Stomach smooth muscle (tissue), 2 donors: ENCODE results near the gene PIK3R5.

ENCODE experiments used
- H3K27ac ChIP-seq: one replicate; pipeline ENCODE4 v1.7.0; 2013; ENCODE audit warnings: mild to moderate bottlenecking, low read length, inconsistent platforms
- H3K27me3 ChIP-seq, 2 donors: one replicate each; pipeline ENCODE4 v1.7.0; 2013; ENCODE audit warnings: low read length in 2 of 2; ENCODE audit not compliant: insufficient read depth in 2 of 2, control insufficient read depth in 1 of 2
- H3K36me3 ChIP-seq, 2 donors: one replicate each; pipeline ENCODE4 v1.7.0; 2013; ENCODE audit warnings: low read length in 2 of 2; ENCODE audit not compliant: control insufficient read depth in 2 of 2, insufficient read depth in 2 of 2
- H3K4me1 ChIP-seq: one replicate; pipeline ENCODE4 v1.7.0; 2013; ENCODE audit warnings: low read length; ENCODE audit not compliant: control insufficient read depth, insufficient read depth
- H3K4me3 ChIP-seq, 2 donors: one replicate each; pipeline ENCODE4 v1.7.0; 2013; ENCODE audit warnings: low read length in 2 of 2
- H3K9ac ChIP-seq, 2 donors: one replicate each; pipeline ENCODE4 v1.7.0; 2013; ENCODE audit warnings: low read length in 2 of 2, mild to moderate bottlenecking in 1 of 2
- H3K9me3 ChIP-seq, 2 donors: one replicate each; pipeline ENCODE4 v1.7.0; 2013; ENCODE audit warnings: low read length in 2 of 2; ENCODE audit not compliant: control insufficient read depth in 2 of 2
- donor health status: healthy.
- donor health status: Pancreatic carcinoma.

Gene PIK3R5, protein sequence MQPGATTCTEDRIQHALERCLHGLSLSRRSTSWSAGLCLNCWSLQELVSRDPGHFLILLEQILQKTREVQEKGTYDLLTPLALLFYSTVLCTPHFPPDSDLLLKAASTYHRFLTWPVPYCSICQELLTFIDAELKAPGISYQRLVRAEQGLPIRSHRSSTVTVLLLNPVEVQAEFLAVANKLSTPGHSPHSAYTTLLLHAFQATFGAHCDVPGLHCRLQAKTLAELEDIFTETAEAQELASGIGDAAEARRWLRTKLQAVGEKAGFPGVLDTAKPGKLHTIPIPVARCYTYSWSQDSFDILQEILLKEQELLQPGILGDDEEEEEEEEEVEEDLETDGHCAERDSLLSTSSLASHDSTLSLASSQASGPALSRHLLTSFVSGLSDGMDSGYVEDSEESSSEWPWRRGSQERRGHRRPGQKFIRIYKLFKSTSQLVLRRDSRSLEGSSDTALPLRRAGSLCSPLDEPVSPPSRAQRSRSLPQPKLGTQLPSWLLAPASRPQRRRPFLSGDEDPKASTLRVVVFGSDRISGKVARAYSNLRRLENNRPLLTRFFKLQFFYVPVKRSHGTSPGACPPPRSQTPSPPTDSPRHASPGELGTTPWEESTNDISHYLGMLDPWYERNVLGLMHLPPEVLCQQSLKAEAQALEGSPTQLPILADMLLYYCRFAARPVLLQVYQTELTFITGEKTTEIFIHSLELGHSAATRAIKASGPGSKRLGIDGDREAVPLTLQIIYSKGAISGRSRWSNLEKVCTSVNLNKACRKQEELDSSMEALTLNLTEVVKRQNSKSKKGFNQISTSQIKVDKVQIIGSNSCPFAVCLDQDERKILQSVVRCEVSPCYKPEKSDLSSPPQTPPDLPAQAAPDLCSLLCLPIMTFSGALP

DNA sequence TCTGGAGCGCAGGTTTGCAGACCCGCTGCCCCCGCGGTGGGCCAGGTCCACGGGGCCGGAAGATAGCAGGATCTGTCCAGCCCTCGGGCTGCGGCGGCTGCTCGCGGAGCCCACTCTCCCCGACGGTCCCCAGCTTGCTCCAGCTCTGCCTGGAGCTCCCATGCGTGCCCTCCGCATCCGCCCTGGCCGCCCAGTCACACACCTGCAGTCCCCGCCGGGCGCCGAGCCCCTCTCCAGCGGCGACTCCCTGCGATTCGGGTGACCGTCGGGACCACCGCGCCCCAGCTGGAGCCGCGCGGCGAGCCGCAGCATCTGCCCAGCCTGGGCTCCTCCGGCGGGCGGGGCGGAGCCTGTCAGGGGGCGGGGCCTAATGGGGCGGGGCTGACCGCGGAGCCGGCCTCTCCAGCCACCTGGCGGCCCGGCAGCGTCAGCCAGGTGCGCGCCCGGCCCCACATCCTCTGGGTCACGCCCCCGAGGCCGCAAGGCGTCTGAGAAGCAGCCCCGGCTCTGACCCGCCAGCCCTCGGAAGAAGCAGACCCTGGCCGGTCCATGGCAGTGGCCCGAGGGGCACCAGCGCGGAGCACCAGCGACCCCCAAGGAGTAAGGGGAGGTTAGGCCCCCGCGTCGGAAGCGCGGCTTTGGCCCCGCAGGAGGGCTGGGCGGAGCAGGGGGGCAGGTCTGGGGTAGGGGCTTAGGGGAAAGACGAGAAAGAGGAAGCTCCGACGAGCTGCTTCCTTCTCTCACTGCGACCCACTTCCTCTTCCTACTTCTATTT, at the start of gene PIK3R5:
Gene PIK3R5, minus strand, starts transcription at position 314 of the 775 bp plus-strand sequence. CDS start 54,213 bp downstream, outside the sequence.
- Histone ChIP-seq H3K4me3 (peak within 1 kb of the TSS; percentile 19 to 61), H3K9ac (no peak within 1 kb of the TSS), H3K9me3 (peaks cover 0 to 6% of the 10 kb centered on the region in 2 donors)

DNA sequence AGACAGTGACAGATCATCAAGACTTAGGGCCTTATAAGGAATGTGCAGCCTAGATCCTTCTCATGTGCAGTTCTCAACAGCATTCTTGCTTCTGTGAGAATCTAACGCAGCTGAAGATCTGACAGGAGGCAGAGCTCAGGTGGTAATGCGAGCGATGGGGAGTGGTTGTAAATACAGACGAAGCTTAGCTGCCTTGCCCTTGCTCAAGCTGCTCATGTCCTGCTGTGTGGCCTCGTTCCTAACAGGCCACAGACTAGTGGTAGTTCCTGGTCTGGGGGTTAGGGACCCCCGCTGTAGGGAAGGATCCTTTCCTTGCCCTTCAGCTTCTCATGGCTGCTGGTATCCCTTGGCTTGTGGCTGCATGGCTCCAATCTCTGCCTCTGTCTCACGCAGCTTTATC, 45.5 kb upstream of the PIK3R5 start:
- no peak overlapping the region for H3K9ac ChIP-seq
- no peak overlapping the region for H3K27ac ChIP-seq
- H3K9me3 ChIP-seq: no peaks in the 10 kb centered on the region
- no peak overlapping the region for H3K4me3 ChIP-seq
- no peaks in the 10 kb centered on the region for H3K36me3 ChIP-seq
- H3K4me1 ChIP-seq: peaks cover 9% of the 10 kb centered on the region
- H3K27me3 ChIP-seq: no peaks in the 10 kb centered on the region

More for the DNA sequence above, at the start of gene PIK3R5:
- Histone ChIP-seq H3K36me3 (no peaks in the 10 kb centered on the region), H3K4me1 (no peaks in the 10 kb centered on the region), H3K27ac (no peak within 1 kb of the TSS), H3K27me3 (peaks cover 14 to 26% of the 10 kb centered on the region in 2 donors)

DNA sequence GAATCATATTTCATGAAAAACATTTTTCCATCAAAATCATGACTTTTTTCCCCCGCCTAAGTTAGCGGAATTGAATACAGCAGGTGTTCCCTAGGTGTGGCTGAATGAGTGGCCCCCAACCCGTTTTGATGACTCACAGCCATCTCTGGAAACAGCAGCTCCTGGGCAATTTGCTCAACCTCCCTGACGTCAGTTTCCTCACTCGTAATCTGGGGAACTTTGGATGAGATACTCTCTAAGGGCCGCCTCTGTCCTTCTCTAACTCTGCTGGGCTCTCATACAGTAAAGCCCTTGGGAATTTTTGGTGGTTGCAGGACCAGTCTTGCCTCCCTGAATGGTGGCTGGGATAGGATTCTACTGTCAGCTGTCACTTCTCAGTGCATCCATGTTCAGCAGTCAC, 44.2 kb upstream of the PIK3R5 start:
- Histone ChIP-seq H3K9me3 (no peaks in the 10 kb centered on the region), H3K36me3 (no peaks in the 10 kb centered on the region), H3K27me3 (peaks cover 0 to 9% of the 10 kb centered on the region in 2 donors), H3K4me1 (peaks cover 20% of the 10 kb centered on the region), H3K27ac (no peak overlapping the region), H3K9ac (no peak overlapping the region), H3K4me3 (no peak overlapping the region)

DNA sequence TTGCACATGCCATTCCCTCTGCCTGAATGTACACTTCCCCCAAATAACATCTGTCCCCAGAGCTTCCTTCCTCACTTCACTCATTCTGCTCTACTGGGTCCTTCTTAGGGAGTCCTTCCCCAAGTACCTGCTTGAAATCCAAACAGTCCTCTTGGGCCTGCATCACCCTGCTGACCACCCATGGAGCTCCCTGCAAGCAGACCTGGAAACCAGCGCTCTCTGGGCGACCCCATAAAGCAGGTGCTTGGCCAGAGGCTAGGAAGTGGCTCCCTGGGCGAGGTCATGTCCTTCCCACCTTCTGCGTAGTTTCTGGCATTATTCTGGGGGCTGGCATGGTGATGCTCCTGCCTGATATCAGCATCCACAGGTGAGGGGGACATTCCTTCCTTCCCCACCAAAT, 43.6 kb upstream of the PIK3R5 start:
- Histone ChIP-seq H3K4me3 (no peak overlapping the region), H3K27me3 (peaks cover 0 to 15% of the 10 kb centered on the region in 2 donors), H3K9me3 (no peaks in the 10 kb centered on the region), H3K27ac (no peak overlapping the region), H3K4me1 (peaks cover 24% of the 10 kb centered on the region), H3K36me3 (no peaks in the 10 kb centered on the region), H3K9ac (no peak overlapping the region)

DNA sequence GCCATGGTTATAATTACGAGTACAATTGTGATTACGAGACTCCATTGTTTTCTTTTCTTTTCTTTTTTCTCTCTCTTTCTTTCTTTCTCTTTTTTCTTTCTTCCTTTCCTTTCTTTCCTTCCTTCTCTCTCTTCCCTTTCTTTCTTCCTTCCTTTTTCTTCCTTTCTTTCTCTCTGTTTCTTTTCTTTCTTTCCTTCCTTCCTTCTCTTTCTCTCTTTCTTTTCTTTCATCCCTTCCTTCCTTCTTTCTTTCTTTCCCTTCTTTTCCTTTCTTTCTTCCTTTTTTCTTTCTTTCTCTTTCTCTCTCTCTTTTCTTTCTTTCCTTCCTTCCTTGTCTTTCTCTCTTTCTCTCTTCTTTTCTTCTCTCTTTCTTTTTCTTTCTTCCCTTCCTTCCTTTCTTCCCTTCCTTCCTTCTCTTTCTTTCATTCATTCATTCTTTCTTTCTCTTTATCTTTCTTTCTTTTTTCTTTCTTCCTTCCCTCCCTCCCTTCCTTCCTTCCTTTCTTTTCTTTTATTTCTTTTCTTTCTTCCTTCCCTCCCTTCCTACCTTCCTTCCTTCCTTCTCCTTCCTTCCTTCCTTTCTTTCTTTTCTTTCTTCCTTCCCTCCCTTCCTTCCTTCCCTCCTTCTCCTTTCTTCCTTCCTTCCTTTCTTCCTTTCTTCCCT, 41.7 kb upstream of the PIK3R5 start:
- H3K27ac ChIP-seq: no peak overlapping the region
- peaks cover 26% of the 10 kb centered on the region for H3K4me1 ChIP-seq
- H3K4me3 ChIP-seq: no peak overlapping the region
- peaks cover 0 to 28% of the 10 kb centered on the region in 2 donors for H3K27me3 ChIP-seq
- H3K9me3 ChIP-seq: no peaks in the 10 kb centered on the region
- no peaks in the 10 kb centered on the region for H3K36me3 ChIP-seq
- H3K9ac ChIP-seq: no peak overlapping the region

DNA sequence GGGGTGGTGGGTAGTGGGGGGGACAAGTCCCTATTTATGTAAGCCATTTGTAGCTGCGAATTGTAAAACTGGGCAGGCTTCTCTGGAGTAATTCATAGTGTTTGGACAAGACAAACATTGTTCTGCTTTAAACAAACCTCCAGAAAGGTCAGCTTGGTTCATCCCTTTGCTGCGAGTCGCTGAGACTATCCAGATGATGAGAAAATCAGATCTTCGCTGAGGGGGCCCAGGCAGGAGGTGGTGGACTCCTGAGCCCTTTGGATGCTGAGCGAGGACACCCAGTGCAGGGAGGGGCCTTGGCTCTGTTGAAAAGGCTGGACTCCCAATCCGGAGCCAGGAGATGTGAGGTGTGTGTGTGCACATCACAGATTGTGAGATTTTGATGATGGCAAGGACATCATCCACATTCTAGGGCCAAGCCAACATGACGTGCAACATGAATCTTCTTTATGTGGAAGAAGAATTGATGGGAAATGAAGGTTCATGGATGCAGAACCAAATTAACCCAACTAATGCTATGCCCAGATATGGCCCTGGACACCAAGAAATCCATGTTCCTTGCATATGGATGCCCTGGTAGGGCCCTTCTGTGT, 40.8 kb upstream of the PIK3R5 start:
- no peaks in the 10 kb centered on the region for H3K9me3 ChIP-seq
- no peak overlapping the region for H3K9ac ChIP-seq
- peaks cover 26% of the 10 kb centered on the region for H3K4me1 ChIP-seq
- no peaks in the 10 kb centered on the region for H3K36me3 ChIP-seq
- no peak overlapping the region for H3K4me3 ChIP-seq
- H3K27me3 ChIP-seq: peaks cover 0 to 28% of the 10 kb centered on the region in 2 donors
- H3K27ac ChIP-seq: no peak overlapping the region

DNA sequence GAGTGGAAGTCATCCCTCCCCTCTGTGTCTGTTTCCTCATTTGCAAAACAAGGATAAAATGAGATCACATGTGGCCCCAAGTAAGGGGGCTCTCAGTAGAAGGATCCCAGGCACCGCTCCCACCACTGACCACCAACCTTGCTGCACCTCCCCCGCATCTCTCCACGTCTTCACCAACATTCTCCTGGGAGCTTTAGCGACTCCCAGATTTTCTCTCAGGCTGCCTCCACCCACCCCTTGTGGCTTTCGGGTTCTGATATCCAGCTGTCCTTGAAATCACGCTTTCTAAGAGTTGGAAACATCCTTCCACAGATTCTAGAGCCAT, 39.4 kb upstream of the PIK3R5 start:
- Histone ChIP-seq H3K36me3 (no peaks in the 10 kb centered on the region), H3K4me1 (peaks cover 23% of the 10 kb centered on the region), H3K27ac (no peak overlapping the region), H3K9ac (no peak overlapping the region), H3K4me3 (no peak overlapping the region), H3K9me3 (no peaks in the 10 kb centered on the region), H3K27me3 (peaks cover 0 to 28% of the 10 kb centered on the region in 2 donors)

DNA sequence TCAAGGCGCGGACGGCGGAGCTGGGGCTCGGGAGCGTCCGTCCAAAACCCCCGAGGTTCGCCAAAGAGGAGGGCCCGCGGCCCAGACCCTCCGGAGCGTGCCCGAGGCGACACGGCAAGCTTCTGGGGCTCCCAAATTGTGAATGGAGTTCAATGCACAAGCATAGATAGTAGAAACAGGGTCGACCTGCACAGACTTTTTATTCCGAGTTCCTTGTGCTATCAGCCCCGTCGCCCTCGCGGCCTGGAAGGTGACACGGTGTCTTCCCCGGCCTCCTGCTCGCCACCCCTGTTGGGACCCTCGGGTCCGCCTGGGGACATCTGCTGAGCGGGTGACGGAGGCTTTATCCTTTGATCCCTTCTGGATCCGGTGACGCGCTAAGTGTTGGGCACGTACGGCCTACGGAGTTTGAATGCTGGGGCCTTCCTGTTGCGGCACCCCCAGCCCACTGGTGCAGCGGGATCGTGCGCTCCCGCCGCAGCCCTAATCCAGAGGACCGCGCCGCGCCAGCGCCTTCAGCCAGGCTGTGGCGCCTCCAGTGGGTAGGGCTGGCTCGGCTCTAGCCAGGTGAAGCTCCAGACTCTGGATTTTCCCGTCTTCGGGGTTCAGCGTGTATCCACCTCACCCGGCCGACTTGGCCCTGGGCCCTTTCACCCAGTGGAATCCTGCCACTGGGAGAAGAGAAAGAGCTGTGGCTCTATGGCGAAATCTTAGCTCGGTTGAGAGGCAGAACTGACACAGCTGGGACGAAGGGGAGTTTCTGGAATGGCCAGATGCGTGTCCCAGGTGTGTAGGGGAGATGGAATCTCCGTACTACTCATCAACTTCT, 38.8 kb upstream of the PIK3R5 start:
- H3K27me3 ChIP-seq: peaks cover 0 to 28% of the 10 kb centered on the region in 2 donors
- peak overlapping the region in 1 of 2 donors; percentile 69 for H3K4me3 ChIP-seq
- no peak overlapping the region for H3K27ac ChIP-seq

DNA sequence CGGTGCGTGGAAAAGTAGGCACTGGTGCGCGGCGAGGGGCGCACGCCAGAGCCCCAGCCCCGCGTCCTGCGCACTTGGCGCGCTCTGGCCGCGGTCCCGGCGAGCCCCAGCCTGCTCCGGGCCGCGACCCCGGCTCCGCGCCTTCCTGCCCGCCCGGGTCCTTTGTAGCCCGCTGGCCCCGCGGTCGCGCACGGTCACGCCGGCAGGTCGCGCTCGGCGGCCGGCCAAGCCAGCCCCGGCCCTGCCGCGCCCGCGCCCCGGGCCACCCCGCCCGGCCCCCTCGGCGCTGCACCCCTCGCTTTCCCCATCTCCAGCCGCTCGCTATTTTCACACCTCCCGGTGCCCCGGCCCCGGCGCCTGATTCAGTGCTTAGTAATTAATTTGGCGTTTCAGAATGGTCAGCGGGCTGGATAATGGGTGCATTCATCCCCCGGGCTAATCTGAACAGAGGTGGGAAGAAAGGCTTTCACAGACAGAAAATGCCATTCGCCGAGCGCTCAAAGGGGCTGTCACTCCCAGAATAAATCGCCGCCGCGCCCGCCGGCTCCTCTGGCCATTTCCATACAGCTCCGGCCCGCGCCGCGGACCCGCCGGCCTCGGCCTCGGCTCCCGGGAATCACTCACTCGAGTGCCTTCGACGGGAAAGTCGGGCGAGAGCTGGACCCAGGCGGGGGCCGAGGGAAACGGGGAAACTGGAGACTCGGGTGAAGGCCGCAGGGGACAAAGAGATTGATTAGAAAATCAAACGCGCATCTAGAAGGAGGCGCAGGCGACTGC, 38.0 kb upstream of the PIK3R5 start:
- H3K27me3 ChIP-seq: peaks cover 0 to 28% of the 10 kb centered on the region in 2 donors
- H3K9ac ChIP-seq: no peak overlapping the region
- no peak overlapping the region for H3K27ac ChIP-seq
- no peaks in the 10 kb centered on the region for H3K9me3 ChIP-seq
- H3K36me3 ChIP-seq: no peaks in the 10 kb centered on the region
- H3K4me3 ChIP-seq: peak overlapping the region in 1 of 2 donors; percentile 69
- peaks cover 21% of the 10 kb centered on the region for H3K4me1 ChIP-seq

More for the DNA sequence above, 38.8 kb upstream of the PIK3R5 start:
- Histone ChIP-seq H3K36me3 (no peaks in the 10 kb centered on the region), H3K9me3 (no peaks in the 10 kb centered on the region), H3K4me1 (peaks cover 21% of the 10 kb centered on the region), H3K9ac (no peak overlapping the region)
